ENCODE results near the gene SNX10.
"Not testable (repeated sequence)": the region's sequence is repeated elsewhere in the genome, so short reads cannot be mapped to it uniquely, and the experiment has no call there.

Gene SNX10

GRCh38 chr7:26291699-26292538, at the start of gene SNX10:
Gene SNX10, plus strand, starts transcription at chr7:26291862. Its CDS starts 54,581 bp downstream, at chr7:26346443.
- peaks cover 26% of the 10 kb centered on the region for H3K4me1 Mint-ChIP-seq
- ATAC-seq (ENCODE audit: low read depth) (peak; percentile 77), DNase-seq (ENCODE audit: low spot score in 2 of 2) (peak; percentile 73)
- peaks cover 3% of the 10 kb centered on the region for H3K36me3 Mint-ChIP-seq
- H3K27ac Mint-ChIP-seq: peak within 1 kb of the TSS; percentile 97
- H3K9me3 Mint-ChIP-seq: no peaks in the 10 kb centered on the region
- H3K27me3 Mint-ChIP-seq: no peaks in the 10 kb centered on the region
- H3K4me3 Mint-ChIP-seq: peak within 1 kb of the TSS; percentile 99

- DNase-seq (ENCODE audit: low spot score in 2 of 2): no peak
- no peaks in the 10 kb centered on the region for H3K9me3 Mint-ChIP-seq
- H3K4me3 Mint-ChIP-seq: no peak overlapping the region
- H3K36me3 Mint-ChIP-seq: no peaks in the 10 kb centered on the region
- H3K27me3 Mint-ChIP-seq: no peaks in the 10 kb centered on the region
- H3K4me1 Mint-ChIP-seq: no peaks in the 10 kb centered on the region
- H3K27ac Mint-ChIP-seq: no peak overlapping the region
- ATAC-seq (ENCODE audit: low read depth): no peak
These were observed 46.5 kb upstream of the SNX10 start for GRCh38 chr7:26245150-26245549.

GRCh38 chr7:26250239-26250638, 41.4 kb upstream of the SNX10 start:
- Mint-ChIP-seq H3K4me3 (no peak overlapping the region), H3K9me3 (no peaks in the 10 kb centered on the region), H3K4me1 (no peaks in the 10 kb centered on the region), H3K36me3 (no peaks in the 10 kb centered on the region), H3K27ac (no peak overlapping the region), H3K27me3 (no peaks in the 10 kb centered on the region)
- no peak for DNase-seq (ENCODE audit: low spot score in 2 of 2)
- ATAC-seq (ENCODE audit: low read depth): no peak

- DNase-seq (ENCODE audit: low spot score in 2 of 2); H3K9me3 Mint-ChIP-seq; H3K4me1 Mint-ChIP-seq; H3K27me3 Mint-ChIP-seq; H3K4me3 Mint-ChIP-seq; H3K36me3 Mint-ChIP-seq; H3K27ac Mint-ChIP-seq; ATAC-seq (ENCODE audit: low read depth): not testable (repeated sequence)
These were observed 29.8 kb upstream of the SNX10 start for GRCh38 chr7:26261866-26262265.

- Mint-ChIP-seq H3K9me3 (no peaks in the 10 kb centered on the region), H3K4me3 (no peak overlapping the region), H3K36me3 (no peaks in the 10 kb centered on the region), H3K27me3 (peaks cover 9% of the 10 kb centered on the region), H3K27ac (no peak overlapping the region), H3K4me1 (no peaks in the 10 kb centered on the region)
- ATAC-seq (ENCODE audit: low read depth) (no peak), DNase-seq (ENCODE audit: low spot score in 2 of 2) (no peak)
These were observed 26.6 kb upstream of the SNX10 start for GRCh38 chr7:26265065-26265464.

- no peak for ATAC-seq (ENCODE audit: low read depth)
These were observed 26.1 kb upstream of the SNX10 start for GRCh38 chr7:26265499-26266075.

GRCh38 chr7:26267601-26268166, 24.0 kb upstream of the SNX10 start:
- no peak for ATAC-seq (ENCODE audit: low read depth)
- Mint-ChIP-seq H3K27ac (no peak overlapping the region), H3K4me3 (no peak overlapping the region), H3K4me1 (no peaks in the 10 kb centered on the region), H3K9me3 (no peaks in the 10 kb centered on the region), H3K36me3 (no peaks in the 10 kb centered on the region), H3K27me3 (peaks cover 12% of the 10 kb centered on the region)
- DNase-seq (ENCODE audit: low spot score in 2 of 2): no peak

More at GRCh38 chr7:26265499-26266075, 26.1 kb upstream of the SNX10 start:
- H3K4me3 Mint-ChIP-seq: no peak overlapping the region
- no peak for DNase-seq (ENCODE audit: low spot score in 2 of 2)
- H3K27me3 Mint-ChIP-seq: peaks cover 12% of the 10 kb centered on the region
- no peaks in the 10 kb centered on the region for H3K36me3 Mint-ChIP-seq
- no peak overlapping the region for H3K27ac Mint-ChIP-seq
- no peaks in the 10 kb centered on the region for H3K4me1 Mint-ChIP-seq
- H3K9me3 Mint-ChIP-seq: no peaks in the 10 kb centered on the region

- Mint-ChIP-seq H3K9me3 (no peaks in the 10 kb centered on the region), H3K27ac (no peak overlapping the region), H3K36me3 (no peaks in the 10 kb centered on the region), H3K4me1 (peaks cover 4% of the 10 kb centered on the region), H3K27me3 (peaks cover 3% of the 10 kb centered on the region), H3K4me3 (no peak overlapping the region)
- DNase-seq (ENCODE audit: low spot score in 2 of 2): no peak
- ATAC-seq (ENCODE audit: low read depth): no peak
These were observed 16.4 kb upstream of the SNX10 start for GRCh38 chr7:26275213-26275612.

- peaks cover 4% of the 10 kb centered on the region for H3K4me1 Mint-ChIP-seq
- peak in 1 of 2 donors; percentile 33 for DNase-seq (ENCODE audit: low spot score in 2 of 2)
- no peak overlapping the region for H3K4me3 Mint-ChIP-seq
- H3K36me3 Mint-ChIP-seq: no peaks in the 10 kb centered on the region
- no peak overlapping the region for H3K27ac Mint-ChIP-seq
- H3K27me3 Mint-ChIP-seq: no peaks in the 10 kb centered on the region
- no peaks in the 10 kb centered on the region for H3K9me3 Mint-ChIP-seq
- peak; percentile 89 for ATAC-seq (ENCODE audit: low read depth)
These were observed 12.9 kb upstream of the SNX10 start for GRCh38 chr7:26278770-26279169.

GRCh38 chr7:26279405-26279804, 12.3 kb upstream of the SNX10 start:
- Mint-ChIP-seq H3K4me3 (no peak overlapping the region), H3K4me1 (peaks cover 4% of the 10 kb centered on the region), H3K27ac (no peak overlapping the region), H3K36me3 (no peaks in the 10 kb centered on the region), H3K27me3 (no peaks in the 10 kb centered on the region), H3K9me3 (no peaks in the 10 kb centered on the region)
- DNase-seq (ENCODE audit: low spot score in 2 of 2) (no peak), ATAC-seq (ENCODE audit: low read depth) (peak; percentile 17)

GRCh38 chr7:26280097-26280496, 11.6 kb upstream of the SNX10 start:
- Mint-ChIP-seq H3K27me3 (no peaks in the 10 kb centered on the region), H3K4me1 (peaks cover 4% of the 10 kb centered on the region), H3K4me3 (no peak overlapping the region), H3K9me3 (no peaks in the 10 kb centered on the region), H3K27ac (peak overlapping the region; percentile 70), H3K36me3 (no peaks in the 10 kb centered on the region)
- DNase-seq (ENCODE audit: low spot score in 2 of 2): no peak
- no peak for ATAC-seq (ENCODE audit: low read depth)

- Mint-ChIP-seq H3K9me3 (no peaks in the 10 kb centered on the region), H3K4me3 (no peak overlapping the region), H3K27me3 (no peaks in the 10 kb centered on the region)
These were observed 10.9 kb upstream of the SNX10 start for GRCh38 chr7:26280723-26281122.

GRCh38 chr7:26284477-26284876, 7.2 kb upstream of the SNX10 start:
- Mint-ChIP-seq H3K9me3 (no peaks in the 10 kb centered on the region), H3K4me3 (no peak overlapping the region), H3K27me3 (no peaks in the 10 kb centered on the region), H3K27ac (no peak overlapping the region), H3K36me3 (no peaks in the 10 kb centered on the region), H3K4me1 (peaks cover 4% of the 10 kb centered on the region)
- DNase-seq (ENCODE audit: low spot score in 2 of 2): no peak
- ATAC-seq (ENCODE audit: low read depth): no peak

More at GRCh38 chr7:26280723-26281122, 10.9 kb upstream of the SNX10 start:
- ATAC-seq (ENCODE audit: low read depth): no peak
- Mint-ChIP-seq H3K36me3 (no peaks in the 10 kb centered on the region), H3K4me1 (peaks cover 4% of the 10 kb centered on the region), H3K27ac (peak overlapping the region; percentile 70)
- DNase-seq (ENCODE audit: low spot score in 2 of 2): no peak

- Mint-ChIP-seq H3K4me3 (no peak overlapping the region), H3K4me1 (no peaks in the 10 kb centered on the region)
- peak; percentile 44 for ATAC-seq (ENCODE audit: low read depth)
These were observed 6.5 kb upstream of the SNX10 start for GRCh38 chr7:26284995-26285632.

More at GRCh38 chr7:26284995-26285632, 6.5 kb upstream of the SNX10 start:
- no peak for DNase-seq (ENCODE audit: low spot score in 2 of 2)
- H3K27ac Mint-ChIP-seq: no peak overlapping the region
- H3K27me3 Mint-ChIP-seq: no peaks in the 10 kb centered on the region
- H3K9me3 Mint-ChIP-seq: no peaks in the 10 kb centered on the region
- no peaks in the 10 kb centered on the region for H3K36me3 Mint-ChIP-seq
